Stimulated activated CD4-positive, alpha-beta T cell treated with anti-CD3 and anti-CD28 coated beads, Interleukin-1b, Interleukin-23, amount 100 ng/mL, for 24 hours (primary cell): ENCODE results near the gene ATP1B3.
"Not testable (repeated sequence)": the region's sequence is repeated elsewhere in the genome, so short reads cannot be mapped to it uniquely, and the experiment has no call there.

Experiments used
- DNase-seq, 4 experiments: peaks; one replicate each; pipeline ENCODE4 v3.0.0-alpha.2; 2020; ENCODE audit warnings: low read depth in 4 of 4, low spot score in 1 of 4

ATP1B3 gene

DNA sequence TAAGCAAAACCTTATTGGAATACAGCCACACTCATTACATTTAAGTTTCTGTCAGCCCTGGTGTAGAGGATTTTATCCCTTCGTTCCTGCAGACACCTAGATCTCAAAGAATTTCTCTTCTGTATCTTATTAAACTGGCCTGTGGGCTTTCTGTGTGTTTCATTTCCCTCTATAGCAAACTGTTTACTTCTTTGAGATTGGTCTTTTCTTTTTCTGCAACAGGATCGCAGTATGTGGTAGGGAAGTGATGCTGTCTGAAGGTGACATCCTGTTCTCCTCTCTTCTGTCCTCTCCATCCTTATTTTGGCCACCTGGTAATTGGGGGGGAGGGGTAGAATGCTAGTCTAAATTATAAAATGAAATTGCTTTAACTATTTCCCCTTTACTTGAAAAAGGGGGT, 25.5 kb downstream of the ATP1B3 start:
- no peak for DNase-seq

DNA sequence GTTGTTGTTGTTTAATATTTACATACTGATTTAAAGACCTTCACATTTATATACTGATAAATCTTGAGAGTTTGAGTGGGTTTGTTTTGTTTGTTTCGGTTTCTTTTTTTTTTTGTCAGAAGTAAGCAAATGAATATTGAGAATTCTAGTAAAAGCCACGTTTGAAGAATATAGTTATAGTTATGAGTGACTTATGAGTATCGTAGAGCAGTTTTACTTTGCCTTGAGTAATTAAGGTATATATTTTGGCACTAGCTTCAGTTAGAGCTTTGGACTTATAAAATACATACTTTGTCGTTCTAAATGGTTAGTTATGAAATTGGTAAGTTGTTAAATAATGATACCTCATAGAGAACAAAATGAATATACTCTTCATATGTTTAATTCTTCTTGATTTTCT, 27.8 kb downstream of the ATP1B3 start:
- DNase-seq = no peak

DNA sequence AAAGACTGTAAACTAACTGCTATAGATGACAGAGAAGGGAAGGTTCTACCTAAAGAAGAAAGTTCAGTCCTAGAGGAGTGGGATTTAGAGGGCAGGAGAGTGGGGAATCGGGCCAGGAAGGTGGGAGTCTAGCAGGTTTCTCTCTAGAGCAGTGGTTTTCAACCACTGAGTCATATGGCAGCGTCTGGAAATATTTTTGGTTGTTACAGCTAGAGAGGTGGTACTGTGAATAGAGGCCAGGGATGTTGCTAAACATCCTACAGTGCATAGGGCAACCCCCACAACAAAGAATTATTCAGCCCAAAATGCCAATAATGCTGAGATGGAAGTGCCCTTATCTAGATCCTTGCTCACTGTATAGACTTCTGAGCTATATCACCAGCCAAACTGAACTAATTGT, 28.7 kb downstream of the ATP1B3 start:
- no peak for DNase-seq

DNA sequence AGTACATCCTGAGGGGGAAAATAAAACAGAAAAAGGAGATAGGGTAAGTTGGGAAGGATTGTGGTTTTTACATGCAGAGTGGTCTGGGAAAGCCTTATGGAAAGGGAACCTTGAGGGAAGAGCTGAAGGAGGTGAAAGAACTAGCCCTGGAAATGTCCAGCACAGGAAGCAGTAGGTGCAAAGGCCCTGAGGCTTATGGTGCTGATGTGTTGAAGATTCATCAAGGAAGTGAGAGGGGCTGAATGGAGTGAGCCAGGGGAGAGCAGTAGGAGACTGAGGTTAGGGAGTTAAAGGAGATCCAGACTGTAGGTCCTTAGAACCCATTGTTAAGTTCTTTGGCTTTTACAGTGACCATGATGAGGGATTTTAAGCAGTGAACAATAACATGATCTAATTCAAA, 33.0 kb downstream of the ATP1B3 start:
- no peak for DNase-seq

DNA sequence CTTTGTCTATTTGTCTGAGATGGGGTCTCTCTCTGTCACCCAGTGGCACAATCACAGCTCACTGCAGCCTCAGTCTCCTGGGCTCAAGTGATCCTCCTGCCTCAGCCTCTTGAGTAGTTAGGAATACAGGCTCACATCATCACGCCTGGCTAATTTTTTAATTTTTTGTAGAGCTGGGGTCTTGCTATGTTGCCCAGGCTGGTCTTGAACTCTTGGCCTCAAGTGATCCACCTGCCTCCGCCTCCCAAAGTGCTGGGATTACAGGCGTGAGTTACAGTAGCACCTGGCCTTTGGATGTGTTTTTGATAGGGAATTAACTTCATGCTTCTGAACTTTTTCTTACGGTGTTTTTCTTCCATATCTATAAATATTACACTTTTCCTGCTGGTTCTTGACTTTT, 33.5 kb downstream of the ATP1B3 start:
- DNase-seq = not testable (repeated sequence)

DNA sequence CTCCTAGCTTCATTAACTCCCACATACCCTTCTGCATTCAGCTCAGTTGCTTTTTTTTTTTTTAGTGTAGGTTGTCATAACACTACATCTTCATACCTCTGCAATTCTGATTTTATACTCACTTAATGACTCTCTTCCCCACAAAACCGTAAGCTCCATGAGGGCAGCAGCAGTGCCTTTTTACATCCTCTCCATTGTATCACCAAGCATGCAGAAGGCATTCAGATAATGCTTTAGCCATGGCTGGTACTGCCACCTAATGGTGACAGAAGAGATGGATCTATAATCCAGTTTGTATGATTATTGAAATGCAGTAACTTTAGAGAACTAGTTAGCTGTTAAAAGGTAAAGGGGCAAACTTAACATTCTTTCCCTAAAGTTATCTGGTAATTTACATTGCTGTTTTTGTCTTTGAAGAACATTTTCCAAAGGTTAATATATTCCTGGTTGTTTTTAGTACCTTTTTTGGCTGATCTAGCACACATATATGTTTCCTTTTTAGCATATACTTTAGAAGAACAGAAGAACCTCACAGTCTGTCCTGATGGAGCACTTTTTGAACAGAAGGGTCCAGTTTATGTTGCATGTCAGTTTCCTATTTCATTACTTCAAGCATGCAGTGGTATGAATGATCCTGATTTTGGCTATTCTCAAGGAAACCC, 36.8 kb downstream of the ATP1B3 start:
- DNase-seq = peak in 3 of 4 experiments; percentile 11 to 18 (median 12)

DNA sequence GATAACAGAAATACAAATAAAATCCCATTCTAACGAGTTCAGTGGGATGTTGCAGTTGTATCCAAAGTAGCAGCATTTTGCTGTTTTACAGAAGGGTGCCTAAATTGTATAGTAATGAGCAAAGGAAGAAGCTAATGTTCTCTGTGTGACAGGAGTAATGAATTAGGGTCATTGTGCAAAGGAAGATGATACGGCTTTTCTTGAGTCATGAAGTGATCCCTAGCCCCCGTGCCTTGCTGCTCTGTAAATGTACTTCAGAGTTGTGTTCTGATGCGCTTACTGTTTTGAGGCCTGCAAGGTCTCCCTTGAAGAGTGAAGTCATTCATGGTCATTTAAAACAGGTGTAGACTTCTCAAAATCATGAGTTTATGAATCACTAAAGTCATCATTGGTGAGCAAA, 37.9 kb downstream of the ATP1B3 start:
- no peak for DNase-seq

DNA sequence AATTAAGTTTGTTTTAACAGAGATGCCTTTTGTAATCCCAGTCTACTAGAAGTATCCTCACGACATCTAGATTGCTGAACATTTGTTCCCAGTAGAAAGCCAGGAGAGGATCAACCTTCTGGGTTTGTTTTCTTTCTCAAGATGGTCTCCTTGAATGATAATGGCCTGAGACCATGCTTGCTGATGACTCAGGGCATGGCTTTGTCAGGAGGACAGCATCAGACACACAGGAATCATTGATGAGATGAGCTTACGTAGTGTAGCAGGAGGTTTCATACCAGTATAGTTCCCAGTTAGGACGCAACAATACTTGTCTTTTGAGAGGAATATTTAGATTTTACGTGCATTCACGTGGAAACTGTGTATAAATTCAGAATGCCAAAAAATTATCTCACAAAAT, 38.6 kb downstream of the ATP1B3 start:
- DNase-seq = no peak

DNA sequence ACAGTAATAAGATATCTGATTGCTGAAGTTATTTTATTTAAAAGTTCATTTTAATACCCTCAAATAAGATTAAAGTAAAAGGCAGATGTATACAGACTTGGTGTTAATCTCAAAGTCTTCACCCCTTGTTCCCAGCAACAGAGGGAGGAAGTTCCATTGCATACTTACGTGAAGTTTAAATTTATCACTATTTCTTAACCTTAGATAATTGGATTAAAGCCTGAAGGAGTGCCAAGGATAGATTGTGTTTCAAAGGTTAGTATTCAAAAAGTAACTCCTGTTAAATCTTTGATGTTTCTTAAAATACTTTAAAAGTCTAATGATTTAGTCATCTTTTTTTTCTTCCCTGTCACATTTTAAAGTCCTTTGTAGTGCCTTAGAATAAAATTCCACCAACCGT, 39.3 kb downstream of the ATP1B3 start:
- DNase-seq = no peak

DNA sequence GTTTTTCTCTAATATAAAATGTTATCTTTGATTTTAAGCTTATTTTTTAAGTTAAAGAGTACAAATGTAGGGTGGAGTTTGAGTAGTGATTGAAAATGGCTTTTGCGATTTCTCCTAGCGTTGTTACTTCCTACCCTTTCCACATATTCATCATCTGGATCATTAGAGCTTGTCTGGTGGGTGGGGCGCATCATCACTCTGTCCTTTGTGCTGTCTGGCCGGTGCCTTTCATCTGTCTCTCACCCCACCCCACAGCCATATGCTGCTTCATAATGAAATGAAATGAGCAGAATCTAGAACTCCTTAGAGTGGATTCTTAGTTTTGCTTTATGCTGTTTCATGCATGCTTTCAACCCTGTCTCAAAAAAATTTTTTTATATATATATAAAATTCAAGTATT, 44.3 kb downstream of the ATP1B3 start:
- no peak for DNase-seq

DNA sequence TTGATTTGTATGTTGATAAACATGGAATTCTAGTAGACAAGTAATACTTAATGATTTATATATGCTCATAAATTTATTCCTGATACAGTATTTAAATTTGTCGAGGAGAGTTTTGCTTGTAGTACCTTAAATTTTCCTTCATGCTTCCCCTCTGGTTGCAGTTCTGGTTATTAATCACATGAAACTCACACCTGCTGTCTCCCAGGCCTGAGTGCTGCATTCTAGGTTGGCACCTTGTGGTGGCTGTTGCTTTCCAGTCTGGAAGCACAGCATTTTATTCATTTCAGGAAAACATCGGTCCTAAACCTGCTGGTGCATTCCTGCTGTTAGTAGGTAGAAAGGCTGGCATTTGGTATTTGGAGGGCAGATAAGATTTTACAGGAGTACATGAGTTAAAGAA, 44.9 kb downstream of the ATP1B3 start:
- DNase-seq = no peak

DNA sequence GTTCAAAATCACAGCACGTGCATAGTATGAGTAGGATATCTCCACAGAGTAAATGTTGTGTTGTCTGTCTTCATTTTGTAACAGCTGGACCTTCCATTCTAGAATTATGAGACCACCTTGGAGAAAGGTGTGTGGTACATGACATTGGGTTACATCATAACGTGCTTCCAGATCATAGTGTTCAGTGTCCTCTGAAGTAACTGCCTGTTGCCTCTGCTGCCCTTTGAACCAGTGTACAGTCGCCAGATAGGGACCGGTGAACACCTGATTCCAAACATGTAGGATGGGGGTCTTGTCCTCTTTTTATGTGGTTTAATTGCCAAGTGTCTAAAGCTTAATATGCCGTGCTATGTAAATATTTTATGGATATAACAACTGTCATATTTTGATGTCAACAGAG, 49.2 kb downstream of the ATP1B3 start:
- not testable (repeated sequence) for DNase-seq

DNA sequence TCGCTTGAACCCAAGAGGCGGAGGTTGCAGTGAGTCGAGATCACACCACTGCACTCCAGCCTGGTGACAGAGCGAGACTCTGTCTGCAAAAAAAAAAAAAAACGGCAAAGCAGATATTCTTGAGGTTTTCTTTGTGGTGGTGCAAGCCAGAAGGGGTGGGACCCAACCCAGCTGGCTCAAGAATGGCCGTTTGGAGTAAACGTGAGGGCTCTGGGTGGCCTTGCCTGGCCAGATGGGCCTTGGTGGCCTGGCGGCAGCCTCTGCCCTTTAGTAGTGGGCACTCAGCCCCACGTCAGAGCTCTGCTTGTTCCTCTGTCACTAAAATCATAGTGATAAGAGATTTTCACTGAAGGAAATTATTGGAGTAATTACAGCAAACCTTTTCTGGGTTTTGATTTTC, 50.5 kb downstream of the ATP1B3 start:
- DNase-seq = no peak

DNA sequence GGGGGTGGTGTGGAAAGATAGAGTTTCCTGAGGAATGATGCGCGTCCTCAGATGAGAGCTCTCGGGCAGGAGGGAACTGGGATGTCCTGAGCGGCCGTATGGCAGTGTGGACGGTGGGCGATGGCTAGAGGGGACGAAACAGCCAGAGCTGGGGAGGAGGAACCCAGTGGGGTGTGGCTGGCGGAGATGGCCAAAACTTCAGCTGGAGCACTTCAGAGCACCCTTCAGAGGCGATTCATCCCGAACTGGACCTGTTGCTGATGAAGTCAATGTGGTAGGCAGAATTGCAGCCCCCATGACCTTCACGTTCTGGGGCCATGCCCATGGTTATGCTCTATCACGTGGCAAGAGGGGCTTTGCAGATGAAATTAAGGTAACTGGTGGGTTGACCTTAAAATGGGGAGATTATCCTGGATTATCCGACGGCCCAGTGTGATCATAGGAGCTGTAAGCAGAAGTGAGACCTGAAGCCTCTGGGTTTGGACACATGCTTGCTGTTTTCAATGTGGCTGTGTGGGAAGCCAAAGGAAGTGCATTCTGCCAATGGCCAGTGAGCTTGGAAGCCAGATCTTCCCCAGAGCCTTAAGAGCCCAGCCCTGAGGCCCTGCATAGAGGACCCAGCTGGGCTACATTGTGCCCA, 52.3 kb downstream of the ATP1B3 start:
- no peak for DNase-seq

DNA sequence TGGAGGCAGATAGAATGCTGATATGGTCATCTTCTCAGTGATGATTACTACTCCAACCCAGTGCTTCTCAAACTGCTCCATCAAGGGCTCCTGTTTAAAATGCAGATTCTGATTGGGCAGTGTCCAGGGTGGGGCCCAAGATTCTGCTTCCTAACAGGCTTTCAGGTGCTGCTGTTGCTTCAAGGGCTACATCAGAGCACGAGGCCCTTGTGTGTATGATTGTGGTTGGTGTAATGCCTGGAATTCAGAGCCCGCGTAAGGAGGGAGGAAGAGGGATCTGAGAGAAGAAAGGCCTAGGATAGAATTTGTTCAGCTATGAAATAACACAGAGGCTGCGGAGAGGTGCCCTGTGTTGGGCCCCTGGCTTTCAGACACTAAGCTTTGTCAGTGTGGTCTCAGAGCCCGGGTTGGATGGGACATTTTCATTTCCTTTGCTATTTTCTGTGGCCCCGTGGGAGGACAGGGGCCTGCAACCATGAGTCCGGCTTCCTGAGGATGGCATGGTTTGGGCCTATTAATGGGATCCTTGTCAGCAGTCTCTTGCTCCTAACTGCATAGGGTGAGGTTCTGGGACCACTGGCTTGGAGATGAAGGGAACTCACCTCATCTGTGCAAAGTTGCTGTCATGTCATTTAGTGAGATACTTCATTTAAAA, 53.0 kb downstream of the ATP1B3 start:
- no peak for DNase-seq

DNA sequence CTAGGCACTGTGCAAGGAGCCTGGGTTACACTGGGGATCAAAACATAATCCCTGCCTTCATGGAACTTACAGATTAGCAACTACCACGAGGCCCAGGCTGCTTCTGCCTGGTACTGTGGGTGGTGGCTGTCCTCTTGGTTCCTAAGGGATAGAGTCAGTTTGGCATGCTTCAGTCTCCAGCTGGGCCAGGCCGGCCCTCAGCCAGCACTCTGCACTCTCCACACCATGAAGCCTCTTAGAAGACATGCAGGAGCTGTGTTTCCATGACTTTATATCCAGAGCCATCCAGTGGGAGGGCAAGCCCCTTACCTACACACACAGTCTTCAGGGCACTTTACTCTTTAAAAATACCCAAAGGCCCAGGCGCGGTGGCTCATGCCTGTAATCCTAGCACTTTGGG, 54.4 kb downstream of the ATP1B3 start:
- no peak for DNase-seq

DNA sequence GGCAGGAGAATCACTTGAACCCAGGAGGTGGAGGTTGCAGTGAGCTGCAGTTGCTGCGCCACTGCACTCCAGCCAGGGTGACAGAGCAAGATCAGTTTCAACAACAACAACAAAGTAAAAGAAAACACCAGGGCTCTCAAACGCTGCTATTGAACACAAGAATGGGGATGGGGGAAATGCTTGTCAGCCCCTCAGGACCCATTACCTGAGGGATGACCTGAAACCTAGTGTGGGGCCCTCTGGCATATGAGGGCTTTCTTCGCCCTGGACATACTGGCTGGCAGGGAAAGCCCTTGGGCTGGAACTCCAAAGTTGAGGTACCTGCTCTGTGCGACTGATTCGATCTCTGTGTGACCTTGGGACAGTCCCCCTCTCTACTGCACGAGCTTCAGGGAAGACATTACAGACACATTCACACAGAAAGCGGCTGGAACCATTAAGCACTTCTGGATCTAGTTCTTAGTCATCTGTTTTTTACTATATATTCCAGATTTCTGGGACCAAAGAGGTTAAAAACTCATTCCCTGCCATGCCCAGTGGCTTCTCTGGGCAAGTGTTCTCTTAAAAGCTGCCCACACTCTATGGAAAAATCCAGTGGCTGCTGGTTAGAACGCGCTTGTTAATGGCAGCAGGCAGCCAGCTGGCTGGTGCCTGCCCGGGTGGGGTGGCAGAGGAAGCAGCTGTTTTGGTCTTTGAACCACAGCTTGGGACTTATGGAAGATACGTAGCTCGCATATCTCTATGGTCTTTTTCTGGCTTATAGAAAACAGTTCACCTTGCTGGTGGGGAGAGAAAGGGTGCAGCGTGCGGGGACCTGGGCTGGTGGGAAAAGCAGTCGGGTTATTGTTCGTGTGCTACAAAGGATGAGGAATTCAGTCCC, 57.2 kb downstream of the ATP1B3 start:
- DNase-seq = no peak

DNA sequence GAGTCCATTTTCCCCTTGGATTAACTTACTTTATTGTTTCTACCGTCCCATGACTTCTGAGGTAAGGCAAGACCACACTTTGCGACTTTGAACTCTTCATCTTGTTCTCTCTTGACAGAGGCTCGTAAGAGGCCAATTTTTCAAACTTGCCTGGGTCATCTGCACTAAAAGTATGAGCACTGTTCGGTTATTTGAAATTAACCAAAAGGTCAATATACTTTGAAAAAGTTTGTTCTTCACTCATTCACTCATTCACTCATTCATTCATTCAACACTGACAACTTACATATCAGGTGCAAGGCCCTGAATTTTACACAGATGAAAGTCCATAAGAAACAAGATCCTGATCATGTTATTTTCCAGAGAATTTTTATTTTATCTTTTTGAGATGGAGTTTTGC, 57.9 kb downstream of the ATP1B3 start:
- no peak for DNase-seq

DNA sequence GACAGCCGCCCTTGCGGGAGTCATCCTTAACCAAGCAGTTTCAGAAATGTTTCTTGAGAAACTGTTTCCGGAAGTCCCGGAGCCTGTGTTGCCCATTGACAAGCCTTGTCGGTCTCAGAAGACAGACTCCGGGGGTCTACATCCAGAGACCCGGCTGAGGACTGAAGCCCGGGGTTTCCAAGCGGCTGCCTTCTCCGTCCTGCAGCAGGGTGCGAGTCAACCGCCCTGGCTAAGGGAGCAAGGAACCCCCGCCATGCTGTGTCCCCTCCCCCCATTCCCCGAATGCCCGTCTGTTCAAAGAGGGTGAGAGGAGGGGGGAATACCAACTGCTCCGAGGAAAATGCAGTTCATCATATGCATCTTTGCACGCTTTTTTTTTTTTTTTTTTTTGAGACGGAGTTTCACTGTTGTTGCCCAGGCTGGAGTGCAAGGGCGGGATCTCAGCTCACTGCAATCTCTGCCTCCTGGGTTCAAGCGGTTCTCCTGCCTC, 61.6 kb downstream of the ATP1B3 start:
- DNase-seq = no peak

DNA sequence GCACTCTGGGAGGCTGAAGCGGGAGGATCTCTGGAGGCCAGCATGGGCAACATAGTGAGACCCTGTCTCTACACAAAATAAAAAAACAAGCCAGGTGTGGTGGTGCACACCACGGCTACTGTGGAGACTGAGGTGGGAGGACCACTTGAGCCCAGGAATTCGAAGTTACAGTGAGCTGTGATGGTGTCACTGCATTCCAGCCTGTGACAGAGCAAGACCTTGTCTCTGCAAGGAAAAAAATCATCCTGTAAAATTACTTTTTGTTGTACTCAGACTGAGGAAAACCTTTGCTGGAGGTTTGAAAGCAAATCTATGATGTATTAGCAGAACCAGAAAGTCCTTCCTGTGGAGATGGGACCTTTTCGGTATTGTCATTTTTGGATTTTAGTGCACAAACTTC, 63.3 kb downstream of the ATP1B3 start:
- DNase-seq = no peak

DNA sequence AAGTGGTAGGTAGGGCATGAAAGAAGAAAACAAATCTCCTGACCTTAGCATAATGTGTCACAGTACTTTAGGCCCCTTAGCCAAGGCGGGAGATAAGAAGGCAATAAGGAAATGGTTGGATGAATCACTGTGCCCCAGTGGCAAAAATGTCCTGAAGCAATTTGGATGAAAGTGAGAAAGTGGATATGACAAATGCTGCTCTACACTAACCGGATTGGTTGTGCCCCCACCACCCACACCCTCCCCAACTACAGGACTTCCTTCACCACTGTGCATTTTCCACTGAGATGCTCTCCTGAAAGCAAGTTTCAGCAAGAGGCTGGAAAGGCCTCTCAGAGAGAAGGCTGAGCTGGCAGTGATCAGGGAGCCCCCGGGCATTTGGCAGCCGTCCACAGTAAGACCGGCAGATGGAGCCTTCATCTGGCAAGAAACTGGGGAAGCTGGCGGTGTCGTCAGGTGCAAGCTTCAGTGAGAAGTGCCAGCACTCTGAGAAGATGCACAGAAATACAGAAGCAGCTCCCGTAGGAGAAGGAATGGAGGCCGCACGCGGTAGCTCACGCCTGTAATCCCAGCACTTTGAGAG, 63.8 kb downstream of the ATP1B3 start:
- peak in 2 of 4 experiments; percentile 7 to 46 for DNase-seq
